NCI-H1048 (cell line): ENCODE data around the gene RNF25.
"Not testable (repeated sequence)": the region's sequence is repeated elsewhere in the genome, so short reads cannot be mapped to it uniquely, and the experiment has no call there.

Source experiments
- DNase-seq: peaks from one replicate; lab custom pipeline; 2025; lab: John Stamatoyannopoulos, UW

RNF25 gene

DNA sequence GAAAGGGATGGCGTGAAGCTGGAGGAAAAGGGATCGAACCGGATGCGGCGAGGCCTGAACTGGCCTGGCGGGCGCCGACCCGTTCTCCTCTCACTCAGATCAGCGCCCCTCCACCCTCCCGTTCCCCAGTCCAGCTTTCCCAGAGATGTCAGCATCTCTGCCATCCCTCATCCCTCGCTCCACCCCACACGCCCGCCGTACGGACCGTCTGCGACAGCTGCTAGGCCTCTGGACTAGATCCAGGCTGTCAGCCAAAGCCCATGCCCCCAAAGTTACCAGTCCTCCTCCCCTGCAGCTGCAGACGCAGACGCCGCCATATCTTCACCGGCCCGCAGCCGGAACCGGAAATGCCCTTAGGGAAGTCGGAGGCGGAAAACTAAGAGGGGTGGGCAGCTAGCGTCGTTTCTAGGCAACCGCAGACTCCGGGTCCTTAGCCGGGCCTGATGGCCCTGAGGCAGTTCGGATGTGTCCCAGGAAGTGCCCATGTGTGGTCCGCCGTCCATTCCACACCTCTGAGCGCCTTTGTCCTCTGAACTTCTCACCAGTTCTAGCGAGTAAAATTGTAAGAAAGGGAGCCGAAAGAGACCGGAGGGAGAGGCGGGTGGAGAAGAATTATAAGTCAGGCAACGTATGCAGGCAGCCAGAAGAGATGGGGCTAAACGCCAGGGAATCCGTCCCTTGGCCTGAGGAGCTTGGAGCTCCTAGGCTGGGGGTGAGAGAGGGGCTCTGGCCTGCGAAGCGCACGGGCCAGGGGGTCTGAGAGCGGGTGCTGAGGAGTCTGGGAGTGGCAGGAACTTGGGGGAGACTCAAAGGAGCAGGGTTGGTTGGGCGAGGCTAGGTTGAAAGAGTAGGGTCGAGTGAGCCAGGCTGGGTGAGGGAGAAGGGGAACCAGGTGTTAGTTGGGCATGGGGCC is at the start of gene RNF25, which contains the start of gene STK36:
RNF25 (minus strand) TSS at position 349 of the 913 bp plus-strand sequence; CDS start at position 317, 32 bp downstream.
STK36 (plus strand) TSS at position 433 of the 913 bp plus-strand sequence. CDS start 744 bp downstream, outside the sequence.
- DNase-seq, result peak; percentile 69

DNA sequence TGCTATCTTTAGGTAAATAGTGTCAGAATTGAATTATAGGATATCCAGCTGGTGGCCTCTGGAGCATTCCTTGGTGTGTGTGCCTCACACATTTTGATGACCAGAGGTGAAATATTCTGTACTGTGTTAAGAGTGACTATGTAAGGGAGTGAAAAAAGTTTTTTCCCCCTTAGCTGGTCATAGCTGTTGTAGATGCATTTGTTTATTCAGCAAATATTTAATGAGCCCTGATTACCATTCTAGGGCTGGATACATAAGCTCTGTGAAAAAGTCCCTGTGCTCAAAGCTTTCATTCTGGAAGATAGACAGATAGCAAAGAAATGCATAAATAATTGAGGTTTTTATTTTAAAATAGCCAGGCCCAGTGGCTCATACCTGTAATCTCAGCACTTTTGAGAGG is 49.7 kb upstream of the RNF25 start:
- DNase-seq, result no peak

GRCh38 chr2:218720048-218721041 is 48.5 kb upstream of the RNF25 start:
- no peak for DNase-seq

DNA sequence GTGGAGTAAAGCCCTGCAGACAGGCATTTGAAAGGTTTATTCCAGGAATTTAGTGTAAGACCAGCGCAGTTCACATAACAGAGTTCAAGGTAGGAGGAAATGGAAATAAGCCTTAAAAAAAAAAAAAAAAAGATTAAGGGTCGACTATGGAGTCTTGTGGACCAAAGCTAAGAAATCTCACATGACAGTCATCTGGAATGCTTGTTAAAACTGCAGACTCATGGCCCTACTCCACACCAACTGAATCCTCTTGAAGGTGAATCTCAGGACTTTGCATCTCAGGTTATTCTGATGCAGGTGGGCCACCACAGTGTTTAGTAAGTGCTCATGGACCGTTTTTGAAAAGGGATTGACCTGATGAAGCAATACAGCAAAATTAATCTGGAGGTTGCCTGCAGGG is 47.7 kb upstream of the RNF25 start:
- DNase-seq, result no peak

DNA sequence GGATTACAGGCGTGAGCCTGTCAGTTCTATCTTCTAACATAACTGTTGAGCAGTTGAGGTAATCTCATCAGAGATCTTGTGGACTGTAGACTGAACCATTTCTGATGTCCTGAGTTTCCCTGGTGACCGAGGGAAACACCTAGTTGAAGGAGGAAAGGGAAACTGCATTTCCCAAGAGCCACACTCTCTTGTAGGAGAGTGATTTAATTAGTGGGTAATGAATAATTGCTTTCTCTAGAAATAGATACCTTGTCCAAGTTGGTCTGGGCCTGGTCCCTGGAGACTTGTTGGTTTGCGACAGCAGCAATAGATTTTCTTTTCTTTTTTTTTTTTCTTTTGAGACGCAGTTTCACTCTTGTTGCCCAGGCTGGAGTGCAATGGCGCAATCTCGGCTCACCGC is 46.3 kb upstream of the RNF25 start:
- no peak for DNase-seq

DNA sequence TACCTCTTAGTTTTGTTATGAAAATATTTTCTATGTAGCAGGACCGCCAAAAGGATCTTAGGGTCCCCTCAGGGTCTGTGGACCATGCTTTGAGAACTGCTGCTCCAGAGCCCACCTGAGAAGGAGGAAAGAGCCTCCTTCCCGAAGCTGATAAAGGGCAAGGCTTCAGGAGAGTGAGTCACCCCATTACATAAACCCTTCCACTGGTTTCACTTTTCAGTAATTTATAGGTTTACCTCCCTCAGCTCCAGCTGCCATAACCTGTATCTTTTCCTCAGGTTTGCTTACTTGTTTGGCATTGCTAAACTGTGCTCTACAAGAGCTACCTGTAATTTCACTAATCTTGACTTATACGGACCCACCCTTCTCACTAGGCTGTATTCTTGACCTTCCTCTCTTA is 45.5 kb upstream of the RNF25 start:
- DNase-seq, result no peak

DNA sequence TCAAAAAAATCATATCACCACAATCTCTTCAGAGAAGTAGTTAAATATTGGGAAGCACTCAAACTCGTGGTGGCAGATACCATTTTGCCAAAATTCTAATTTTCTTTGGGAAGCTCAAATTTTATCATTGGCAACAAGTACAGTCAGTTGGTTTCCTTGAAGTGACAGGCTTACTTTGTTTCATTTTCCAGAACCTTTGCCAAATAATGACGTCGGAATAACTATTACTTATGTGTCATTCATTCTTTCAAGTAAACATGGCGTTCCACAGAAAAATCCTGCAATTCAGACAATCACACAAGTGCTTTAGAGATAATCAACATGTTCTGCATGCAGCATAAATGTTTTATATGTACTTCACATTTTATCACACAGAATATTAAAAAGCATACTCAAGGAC is 44.3 kb upstream of the RNF25 start:
- no peak for DNase-seq

DNA sequence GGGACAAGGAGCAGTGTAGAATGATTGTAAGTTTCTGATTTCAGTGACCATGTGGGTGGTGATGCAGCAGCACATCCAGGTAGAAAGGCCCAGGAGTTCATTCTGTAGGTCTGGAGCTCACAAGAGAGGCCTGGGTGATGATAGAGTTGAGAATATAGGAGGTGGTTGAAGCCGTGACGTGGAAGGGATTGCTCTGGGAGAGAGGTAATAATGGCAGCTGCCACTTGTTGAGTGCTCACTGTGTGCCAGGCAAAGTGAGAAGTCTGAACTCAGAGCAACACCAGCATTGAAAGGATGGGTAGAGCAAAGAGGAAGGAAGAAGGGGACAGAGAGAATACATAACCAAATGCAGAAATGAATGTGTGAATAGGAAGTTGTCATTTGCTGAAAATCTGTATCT is 42.1 kb upstream of the RNF25 start:
- DNase-seq, result no peak

GRCh38 chr2:218711550-218711929 is 39.7 kb upstream of the RNF25 start:
- DNase-seq, result no peak

GRCh38 chr2:218710687-218711549 is 39.1 kb upstream of the RNF25 start, which contains the start of gene TTLL4:
Gene TTLL4 (plus strand): TSS chr2:218710835. CDS start chr2:218737677, 26,842 bp downstream.
- peak; percentile 95 for DNase-seq

DNA sequence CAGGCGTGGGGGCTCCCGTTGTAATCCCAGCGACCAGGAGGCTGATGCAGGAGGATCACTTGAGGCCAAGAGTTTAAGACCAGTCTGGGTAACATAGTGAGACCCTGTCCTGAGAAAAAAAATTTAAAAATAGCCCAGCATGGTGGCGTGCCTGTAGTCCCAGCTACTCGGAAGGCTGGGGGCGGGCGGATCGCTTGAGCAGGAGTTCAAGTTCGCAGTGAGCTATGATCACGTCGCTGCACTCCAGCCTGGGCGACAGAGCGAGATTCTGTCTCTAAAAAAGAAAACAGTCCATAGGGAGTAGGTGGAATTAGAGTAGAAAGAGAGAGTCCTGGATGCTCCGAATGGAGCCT is 38.5 kb upstream of the RNF25 start:
- DNase-seq, result no peak

GRCh38 chr2:218709908-218710307 is 38.1 kb upstream of the RNF25 start:
- no peak for DNase-seq

DNA sequence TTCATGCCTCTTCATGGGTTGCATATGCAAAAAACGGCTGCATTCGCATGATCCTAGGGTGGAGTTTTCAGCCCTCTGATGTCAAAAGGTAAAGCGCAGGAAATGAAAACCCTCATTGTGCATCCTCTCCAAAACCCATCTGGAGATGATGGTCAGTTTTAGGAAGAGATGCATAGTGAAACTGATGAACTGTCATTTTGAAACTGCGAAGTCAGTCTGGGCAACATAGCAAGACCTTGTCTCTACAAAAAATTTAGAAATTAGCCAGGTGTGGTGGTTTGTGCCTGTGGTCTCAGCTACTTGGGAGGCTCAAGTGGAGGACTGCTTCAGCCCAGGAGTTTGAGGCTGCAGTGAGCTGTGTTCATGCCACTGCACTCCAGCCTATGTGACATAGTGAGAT is 36.3 kb upstream of the RNF25 start:
- DNase-seq, result no peak

- DNase-seq, result no peak
Observed at GRCh38 chr2:218703341-218703740, 31.5 kb upstream of the RNF25 start.

DNA sequence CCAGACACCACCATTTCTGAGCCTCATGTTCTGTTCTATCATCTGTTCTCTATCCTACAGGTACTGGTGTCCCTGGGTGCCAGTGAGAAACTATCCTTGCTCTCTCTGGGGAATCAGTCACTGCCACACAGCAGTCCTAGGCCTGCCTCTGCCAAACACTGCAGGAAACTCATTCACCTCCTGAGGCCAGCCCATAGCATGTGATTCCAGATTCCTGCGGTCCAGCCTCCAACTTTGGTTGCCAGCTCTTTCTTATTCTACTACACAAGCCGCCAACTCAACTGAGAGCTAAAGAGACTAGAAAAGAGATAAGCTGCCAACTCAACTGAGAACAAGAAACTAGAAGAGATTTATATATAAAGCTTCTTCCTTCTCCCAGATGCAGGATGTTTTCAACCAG is 30.0 kb upstream of the RNF25 start:
- DNase-seq, result no peak

DNA sequence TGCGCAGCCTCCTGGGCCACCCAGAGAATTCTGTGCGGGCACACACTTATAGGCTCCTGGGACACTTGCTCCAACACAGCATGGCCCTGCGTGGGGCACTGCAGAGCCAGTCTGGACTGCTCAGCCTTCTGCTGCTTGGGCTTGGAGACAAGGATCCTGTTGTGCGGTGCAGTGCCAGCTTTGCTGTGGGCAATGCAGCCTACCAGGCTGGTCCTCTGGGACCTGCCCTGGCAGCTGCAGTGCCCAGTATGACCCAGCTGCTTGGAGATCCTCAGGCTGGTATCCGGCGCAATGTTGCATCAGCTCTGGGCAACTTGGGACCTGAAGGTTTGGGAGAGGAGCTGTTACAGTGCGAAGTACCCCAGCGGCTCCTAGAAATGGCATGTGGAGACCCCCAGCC is 27.1 kb upstream of the RNF25 start:
- no peak for DNase-seq

DNA sequence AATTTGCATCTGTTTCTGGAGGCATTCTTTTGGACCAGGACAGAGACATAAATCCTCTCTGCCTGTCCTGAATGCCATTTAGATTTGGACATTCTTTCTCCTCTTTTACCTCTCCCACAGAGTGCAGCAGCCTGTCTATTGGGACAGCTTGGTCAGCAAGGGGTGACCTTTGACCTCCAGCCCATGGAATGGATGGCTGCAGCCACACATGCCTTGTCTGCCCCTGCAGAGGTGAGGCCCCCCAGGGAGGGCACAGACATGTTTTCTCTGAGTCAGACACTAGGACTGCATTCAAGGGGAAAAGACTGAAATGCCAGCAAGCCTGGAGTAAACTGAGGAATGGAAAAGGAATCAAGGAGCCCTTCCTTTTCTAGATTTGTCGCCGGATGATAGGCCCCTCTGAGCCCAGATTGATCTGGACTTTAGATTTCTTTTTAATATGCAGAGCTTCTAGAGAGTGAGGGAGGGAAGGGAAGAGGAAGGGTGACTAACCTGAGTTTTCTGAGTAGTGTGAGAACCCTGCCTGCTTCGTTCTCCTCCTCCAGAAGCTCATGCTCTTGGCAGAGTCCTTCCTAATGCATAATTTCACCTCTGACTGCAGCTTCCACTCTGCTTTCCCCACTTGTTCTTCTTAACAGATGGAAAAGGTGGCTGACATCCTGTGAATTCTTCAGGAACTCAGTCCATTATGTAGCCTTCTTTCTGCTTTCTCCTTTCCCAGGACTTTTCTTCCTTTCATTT is 22.8 kb upstream of the RNF25 start:
- no peak for DNase-seq

DNA sequence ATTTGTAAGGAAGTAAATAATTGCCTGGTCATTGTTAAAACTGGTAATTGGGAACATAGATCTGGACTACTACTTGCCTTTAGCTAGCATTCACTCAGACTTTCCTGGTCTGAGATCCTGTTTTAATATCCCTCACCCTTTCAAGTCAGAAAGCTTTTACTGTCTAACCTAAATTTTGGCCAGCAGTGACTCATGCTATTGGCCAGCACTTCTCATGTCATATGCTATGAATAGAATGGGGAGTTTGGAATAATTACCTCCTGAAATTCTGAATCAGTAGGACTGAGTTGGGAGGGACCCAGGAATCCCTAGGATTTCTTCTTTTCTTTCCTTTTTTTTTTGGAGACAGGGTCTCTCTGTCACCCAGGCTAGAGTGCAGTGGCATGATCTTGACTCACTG is 19.4 kb upstream of the RNF25 start:
- DNase-seq, result no peak

GRCh38 chr2:218687400-218688060 is 15.7 kb upstream of the RNF25 start:
- DNase-seq, result not testable (repeated sequence)

- no peak for DNase-seq
Observed at GRCh38 chr2:218680061-218680460, 8.3 kb upstream of the RNF25 start.
